GM18520 (cell line): ENCODE data around the gene ADGRV1.
"Not testable (repeated sequence)": the region's sequence is repeated elsewhere in the genome, so short reads cannot be mapped to it uniquely, and the experiment has no call there.

ENCODE experiments used
- ATAC-seq: cut with Tn5 transposase; IDR thresholded peaks from one replicate; pipeline ENCODE4 v1.9.1; 2021; ENCODE audit not compliant: unreplicated experiment

The ADGRV1 gene

DNA sequence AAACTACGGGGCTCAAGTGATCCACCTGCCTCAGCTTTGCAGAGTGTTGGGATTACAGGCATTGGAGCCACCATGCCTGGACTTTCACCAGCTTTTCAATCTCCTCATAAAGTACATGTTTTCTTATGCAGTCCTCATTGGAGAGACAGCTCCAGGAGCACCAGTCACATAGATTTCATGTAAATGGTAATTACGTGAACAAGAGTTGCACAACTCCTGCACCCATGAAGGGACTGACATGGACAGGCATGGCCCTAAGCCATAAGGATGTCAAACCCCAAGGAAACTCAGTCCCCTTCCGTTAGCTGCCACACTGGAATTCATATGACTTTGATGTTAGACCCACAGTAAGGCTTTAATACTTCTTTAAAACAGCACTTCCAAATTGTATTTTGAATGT, 7.6 kb upstream of the ADGRV1 start:
- ATAC-seq = no peak

DNA sequence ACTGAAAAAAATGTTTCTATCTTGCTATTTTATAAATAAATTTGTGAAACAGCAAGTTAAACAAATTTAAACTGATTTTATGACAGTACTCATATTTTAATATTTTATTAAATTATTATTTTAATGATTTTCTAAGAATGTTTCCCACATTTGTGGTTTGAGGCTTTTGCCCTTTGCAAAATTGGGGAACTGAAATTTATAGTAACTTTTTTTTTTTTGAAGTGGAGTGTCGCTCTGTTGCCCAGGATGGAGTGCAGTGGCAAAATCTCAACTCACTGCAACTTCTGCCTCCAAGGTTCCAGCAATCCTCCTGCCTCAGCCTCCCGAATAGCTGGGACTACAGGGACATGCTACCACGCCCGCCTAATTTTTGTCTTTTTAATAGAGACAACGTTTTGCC, 7.2 kb upstream of the ADGRV1 start:
- no peak for ATAC-seq

DNA sequence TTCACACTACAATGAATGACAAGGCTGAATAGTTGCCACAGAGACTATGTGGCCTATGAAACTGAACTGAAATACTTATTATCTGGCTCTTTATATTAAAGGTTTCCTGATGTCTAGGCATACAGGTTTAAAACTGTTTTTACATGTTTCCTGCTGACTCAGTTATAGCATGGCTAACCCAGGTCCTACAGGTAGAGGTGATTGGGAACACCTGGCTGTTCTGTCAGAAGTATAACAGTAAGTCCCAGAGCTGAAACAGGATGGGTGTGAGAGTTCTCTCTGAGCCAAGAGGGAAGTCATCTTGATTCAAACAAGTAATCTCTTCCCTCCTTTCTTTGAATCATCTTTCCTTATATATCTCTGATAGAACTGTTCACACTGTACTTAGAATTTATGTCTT, 4.9 kb upstream of the ADGRV1 start:
- ATAC-seq = no peak

- no peak for ATAC-seq
Observed at GRCh38 chr5:90554358-90555006, 4.1 kb upstream of the ADGRV1 start.

DNA sequence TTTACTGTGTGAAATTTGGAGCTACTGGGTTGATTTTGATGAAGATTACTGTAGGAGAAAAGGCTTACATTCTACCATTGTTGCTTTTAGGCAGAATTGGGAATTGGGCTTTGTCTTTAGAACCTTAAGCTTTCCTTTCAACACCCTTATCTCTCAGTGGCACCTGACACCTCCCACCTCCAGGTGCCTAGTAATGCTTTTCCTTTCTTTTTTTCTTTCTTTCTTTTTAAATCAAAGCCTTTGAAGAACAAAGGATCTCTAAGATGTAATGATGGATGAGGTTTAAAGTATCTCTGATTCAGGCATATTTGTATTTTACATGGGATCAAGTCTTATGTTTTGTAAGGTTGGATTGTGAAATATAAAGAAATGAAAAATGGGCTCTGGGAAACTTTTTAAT, 2.9 kb upstream of the ADGRV1 start:
- ATAC-seq = no peak

DNA sequence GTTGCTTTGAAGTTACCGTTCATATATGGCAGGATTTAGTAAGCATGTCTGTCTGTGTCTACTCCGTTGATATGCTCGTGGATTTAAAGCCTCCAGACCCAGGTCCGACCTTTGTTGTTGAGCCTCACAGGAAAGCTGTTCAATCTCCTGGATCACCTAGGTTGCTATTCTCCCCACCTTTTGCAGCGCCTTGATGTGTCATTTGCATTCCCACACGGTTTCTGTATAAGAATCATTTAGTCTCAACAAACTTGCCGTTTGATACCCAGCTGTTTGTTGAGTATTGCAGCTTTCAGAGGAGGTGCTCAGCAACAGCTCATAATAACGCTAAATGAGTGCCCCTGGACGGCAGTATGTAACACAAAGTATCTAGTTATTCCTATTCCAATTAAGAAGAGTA, 1.2 kb upstream of the ADGRV1 start:
- no peak for ATAC-seq

- no peak for ATAC-seq
Observed at GRCh38 chr5:90557871-90558270, 726 bp upstream of the ADGRV1 start.

GRCh38 chr5:90560771-90561170, 2.2 kb downstream of the ADGRV1 start:
- ATAC-seq = no peak

DNA sequence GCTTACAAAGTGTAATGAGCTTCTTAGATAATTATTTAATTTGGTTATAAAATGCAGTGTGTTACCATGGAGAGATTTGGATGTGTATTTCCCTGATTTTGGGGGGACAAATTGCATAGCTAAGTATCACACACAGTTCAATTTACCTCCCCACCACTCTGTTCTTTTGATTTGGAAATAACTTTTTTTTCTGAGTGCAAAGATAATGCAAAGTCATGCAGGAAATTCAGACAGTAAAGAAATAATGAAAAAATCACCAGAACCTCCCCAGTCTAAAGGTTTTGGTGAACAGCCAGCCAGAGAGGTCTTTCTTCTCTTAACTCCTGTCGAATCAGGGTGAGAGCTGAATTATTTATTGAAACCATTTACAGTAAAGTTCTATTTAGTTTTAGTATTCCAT, 3.2 kb downstream of the ADGRV1 start:
- no peak for ATAC-seq

DNA sequence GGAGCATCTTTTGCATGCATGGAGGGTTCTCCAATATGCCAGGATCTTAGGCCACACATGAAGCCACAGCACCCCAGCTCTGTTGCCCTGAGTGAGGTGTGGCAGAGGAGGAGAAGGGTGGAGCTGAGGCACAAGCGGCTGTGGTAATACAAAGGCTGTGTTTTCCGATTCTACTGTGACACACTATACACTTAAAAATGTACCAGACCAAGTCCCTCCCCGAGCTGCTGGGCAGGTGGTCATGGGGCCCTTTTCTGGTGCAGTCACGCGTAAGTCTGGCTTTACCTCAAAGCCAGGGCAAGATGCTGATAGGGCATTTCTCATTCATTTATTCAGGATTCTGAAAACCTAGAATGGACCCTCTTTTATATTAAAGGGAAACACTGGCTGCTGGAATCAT, 3.7 kb downstream of the ADGRV1 start:
- no peak for ATAC-seq

DNA sequence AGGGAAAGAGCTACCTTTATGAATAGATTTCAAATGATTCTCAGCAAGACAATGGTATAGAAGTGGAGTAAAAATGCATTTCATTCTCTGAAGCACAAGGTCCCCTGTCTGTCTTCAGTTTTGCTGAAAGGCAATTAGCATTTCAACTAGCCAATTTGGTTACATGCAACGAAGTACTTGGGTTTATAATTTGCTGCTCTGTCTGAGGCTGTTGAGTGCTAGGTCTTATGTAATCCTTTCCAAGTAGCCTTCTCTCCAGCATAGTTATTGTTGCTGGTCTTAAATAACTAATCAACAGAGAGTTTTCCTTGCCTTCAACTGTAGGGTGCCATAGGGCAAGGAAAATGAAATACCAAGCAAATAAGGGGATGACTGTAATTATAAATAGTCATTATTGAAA, 4.5 kb downstream of the ADGRV1 start:
- no peak for ATAC-seq

DNA sequence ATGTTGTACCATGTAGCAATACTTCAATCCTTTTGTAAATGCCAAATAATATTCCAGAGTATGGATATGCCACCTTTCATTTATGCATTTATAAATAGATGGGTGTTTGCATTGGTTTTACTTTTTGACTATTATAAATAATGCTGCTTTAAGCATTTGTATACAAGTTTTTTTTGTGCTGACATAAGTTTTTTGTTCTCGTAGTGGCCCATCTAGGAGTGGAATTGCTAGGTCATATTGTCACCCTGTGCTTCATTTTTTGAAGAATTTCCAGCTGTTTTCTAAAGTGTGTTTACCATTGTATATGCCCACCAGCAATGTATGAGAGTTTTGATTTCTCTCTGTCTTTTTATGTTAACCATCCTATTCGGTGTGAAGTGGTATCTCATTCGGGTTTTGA, 6.9 kb downstream of the ADGRV1 start:
- no peak for ATAC-seq

- no peak for ATAC-seq
Observed at GRCh38 chr5:90569084-90569483, 10.5 kb downstream of the ADGRV1 start.

GRCh38 chr5:90570034-90570433, 11.4 kb downstream of the ADGRV1 start:
- no peak for ATAC-seq

DNA sequence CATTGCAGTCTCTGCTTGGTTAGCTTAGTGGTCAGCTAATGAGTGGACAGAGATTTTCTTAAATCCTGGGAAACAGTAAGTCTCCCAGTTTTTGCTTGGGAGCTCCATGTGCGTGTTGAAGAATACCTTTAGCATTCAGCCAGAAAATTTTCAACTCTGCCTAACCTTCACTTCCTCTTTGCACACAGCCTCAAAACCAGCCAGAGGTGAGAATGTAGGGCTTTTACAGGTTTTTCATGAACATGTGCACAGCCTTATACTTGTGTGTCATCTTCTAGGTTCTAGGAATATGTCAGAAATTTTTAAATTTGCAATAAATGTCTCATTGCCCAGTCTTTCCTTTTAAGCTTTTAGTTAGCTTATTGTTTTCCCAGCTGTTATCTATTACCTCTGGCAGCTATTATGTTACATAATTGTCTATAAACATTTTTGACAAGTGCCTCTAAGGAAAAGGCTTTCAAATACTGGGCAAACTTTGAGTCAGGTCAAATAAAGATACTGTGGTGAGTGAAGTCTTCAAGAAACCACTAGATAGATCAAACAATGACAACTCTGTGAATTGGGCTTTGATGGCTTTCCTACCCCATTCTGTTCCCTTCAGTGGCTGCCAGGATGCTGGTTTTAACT, 12.7 kb downstream of the ADGRV1 start:
- ATAC-seq = no peak

GRCh38 chr5:90575712-90576111, 17.1 kb downstream of the ADGRV1 start:
- ATAC-seq = no peak

- not testable (repeated sequence) for ATAC-seq
Observed at GRCh38 chr5:90576566-90576965, 18.0 kb downstream of the ADGRV1 start.

GRCh38 chr5:90579905-90580304, 21.3 kb downstream of the ADGRV1 start:
- ATAC-seq = not testable (repeated sequence)

GRCh38 chr5:90581956-90582355, 23.4 kb downstream of the ADGRV1 start:
- no peak for ATAC-seq

DNA sequence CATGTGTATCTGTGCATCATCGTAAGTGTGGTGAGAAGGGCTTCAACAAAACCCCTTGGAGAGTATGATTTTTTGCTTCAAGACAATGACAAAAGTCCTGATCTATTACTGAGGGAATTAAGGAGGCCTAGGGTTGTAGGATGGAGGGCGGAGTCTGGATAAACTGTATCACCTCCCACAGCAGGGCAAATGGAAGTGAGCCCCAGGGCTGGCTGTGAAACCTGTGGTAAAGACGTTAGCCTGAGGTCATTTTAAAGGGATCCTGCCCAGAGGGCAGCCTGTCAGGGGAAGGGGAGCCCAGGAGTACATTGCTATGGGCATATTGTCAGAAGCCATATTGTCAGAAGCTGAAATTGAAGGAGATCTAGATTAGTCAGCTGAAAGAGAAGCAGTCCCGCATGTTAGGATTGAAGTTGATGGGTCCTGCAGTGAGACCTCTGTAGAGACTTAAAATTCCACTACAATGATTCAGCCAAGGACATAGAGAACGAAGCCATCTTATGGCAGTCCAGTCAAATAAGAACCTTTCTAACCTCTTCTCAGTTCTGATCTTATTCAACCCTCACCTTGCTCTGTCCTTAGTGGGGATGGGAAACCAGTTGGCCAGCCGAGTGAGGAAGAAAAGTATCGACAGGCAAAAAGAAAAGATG, 26.9 kb downstream of the ADGRV1 start:
- ATAC-seq = no peak

DNA sequence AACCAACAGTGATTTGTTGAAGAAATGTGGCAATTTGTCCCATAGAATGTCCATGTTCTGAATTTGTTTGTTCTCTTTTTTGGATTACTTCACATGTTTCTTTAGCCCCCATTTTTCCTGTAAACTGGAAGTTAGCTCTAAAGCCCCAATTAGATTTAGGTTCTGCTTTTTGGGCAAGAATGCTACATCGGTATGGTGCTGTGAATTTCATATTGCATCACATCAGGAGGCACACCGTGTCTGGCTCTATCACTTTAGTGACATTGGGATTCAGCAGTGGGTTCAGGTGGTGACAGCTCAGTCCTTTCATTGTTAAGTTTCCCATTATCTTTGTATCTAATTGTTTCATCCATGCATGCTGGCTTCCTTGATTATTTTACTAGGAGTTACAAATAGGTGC, 27.9 kb downstream of the ADGRV1 start:
- ATAC-seq = no peak

- ATAC-seq = no peak
Observed at GRCh38 chr5:90590170-90590569, 31.6 kb downstream of the ADGRV1 start.

GRCh38 chr5:90593083-90593482, 34.5 kb downstream of the ADGRV1 start:
- ATAC-seq = not testable (repeated sequence)
